KBM-7 (cell line): ENCODE measurements around the gene PIP5K1C.

Experiments used
- DNase-seq: peaks from one replicate; pipeline ENCODE4 v3.0.0-alpha.2; 2015
- in situ Hi-C: fragments of 300-500 bp; cut with MboI; formaldehyde crosslinking; loops from 2 replicates; pipeline ENCODE4 v1.14.3; 2020; ENCODE audit warnings: low sequenced_read_pairs, low pct_unique_long_range_greater_than_20kb, mixed read lengths

PIP5K1C gene

DNA sequence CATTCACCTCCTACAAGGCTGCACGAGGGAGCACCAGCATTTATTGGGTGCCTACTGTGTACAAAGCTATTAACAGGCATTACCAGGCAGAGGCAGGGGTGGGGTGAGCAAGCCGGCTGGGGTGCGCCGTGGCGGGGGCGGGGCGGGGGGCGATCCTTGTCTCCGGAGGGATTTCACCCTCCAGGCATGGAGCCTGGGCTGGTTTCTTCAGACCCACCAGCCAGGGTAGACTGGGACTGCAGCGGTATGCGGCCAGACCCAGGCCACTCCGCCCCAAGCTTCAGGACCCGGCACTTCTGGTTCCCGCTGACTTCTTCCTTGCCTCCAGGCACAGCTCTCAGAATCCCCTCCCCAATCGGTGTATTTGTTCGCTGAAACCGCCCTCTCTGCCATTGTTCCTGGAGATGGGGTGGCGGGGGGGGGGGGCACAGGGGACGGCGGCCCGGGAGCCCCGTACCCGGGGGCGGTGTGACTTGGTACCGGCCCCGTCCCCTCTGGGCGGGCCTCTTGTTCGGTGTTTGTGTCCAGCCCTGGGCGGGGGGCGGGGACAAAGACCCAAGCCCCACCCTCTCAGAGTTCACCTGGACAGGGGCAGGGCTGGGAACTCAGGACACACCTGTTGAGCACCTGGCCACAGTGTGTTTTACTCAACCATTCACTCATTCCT is 22.3 kb upstream of the PIP5K1C start:
- in situ Hi-C loops = no loop called here
- DNase-seq = no peak

DNA sequence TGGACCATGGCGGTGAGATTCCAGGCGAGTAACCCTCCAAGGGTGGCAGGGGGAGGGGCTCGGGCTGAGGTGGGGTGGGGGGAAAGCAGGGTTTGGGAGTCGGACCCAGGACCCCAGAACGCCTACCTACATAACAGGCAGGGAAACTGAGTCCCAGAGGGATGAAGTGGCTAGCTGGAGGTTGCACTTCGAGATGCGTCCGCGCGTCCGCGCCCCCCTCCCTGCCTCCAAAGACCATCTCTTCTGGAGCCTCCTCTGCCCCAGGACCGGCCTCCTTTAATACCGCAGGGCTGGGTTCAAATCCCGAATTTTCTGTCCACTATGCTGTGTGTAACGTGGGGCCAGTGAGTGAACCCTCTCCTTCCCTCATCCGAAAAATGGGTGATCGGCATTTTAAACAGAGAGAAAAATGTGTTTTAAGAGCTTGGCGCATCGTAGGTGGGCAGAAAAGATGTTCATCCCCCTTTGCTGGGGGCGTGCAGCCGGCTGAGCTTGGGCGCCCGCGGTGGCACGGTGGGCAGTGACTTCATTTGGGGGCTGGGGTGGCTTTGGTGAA is 21.7 kb upstream of the PIP5K1C start:
- in situ Hi-C loops = no loop called here

DNA sequence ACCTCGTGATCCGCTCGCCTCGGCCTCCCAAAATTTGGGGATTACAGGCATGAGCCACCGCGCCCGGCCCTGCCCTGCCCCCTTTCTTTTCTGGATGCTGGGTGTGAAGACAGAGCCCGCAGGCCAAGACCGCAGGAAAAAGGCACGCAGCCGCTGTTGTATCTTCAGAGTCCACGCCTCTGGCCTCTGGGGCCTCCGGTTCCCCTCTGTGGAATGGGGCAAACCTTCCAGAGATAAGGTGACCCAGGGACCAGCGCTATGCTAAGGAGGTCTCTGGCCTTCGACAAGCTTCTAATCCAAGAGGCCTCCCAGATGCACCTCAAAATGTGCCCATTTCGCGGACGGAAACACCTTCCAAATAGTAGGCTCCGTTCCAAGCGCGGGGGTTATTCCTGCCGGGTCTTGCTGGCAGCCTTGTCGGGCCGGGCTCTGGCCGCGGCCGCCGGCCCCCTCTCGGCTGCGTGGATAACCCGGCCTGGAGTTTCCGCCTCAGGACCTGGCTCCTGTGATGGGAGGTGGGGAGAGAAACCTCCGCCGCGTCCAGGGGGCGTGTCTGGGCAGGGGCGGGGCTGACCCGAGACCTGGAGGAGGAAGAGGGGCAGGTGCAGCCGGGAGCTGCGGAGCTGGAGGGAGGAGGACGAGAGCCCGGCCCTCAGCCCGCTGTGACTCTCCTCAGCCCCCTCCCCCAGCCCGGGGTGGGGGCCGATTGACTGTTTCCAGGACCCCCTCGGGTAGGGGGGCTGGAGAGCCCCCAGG is 21.0 kb upstream of the PIP5K1C start:
- in situ Hi-C loops = no loop called here
- DNase-seq = peak; percentile 95

More for the DNA sequence above, 21.7 kb upstream of the PIP5K1C start:
- DNase-seq = no peak

DNA sequence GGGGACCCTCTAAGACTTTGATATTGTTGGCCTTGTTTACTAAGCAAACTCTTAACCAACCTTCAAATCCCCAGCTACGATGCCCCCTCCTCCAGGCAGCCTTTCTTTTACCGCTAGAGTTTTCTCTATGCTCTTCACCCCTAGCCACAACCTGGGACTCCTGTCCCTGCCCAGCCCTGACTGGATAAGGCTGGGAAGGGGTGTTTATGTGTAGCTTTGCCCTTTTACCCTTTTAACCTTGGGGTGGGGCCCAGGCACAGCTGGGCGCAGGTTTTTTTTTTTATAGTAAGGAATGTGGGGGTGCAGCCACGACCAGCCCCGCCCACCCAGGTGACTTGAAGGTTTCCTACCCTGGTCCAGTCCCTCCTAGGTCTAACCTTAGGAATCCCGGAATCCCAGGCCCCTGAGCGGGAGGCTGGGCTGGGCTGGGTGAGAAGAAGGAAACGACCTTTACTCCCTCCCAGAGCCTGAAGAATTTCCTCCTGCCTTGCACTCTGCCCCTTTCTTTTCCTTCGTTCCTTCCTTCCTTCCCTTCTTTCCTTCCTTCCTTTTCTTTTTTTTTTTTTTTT is 20.2 kb upstream of the PIP5K1C start:
- DNase-seq = no peak

DNA sequence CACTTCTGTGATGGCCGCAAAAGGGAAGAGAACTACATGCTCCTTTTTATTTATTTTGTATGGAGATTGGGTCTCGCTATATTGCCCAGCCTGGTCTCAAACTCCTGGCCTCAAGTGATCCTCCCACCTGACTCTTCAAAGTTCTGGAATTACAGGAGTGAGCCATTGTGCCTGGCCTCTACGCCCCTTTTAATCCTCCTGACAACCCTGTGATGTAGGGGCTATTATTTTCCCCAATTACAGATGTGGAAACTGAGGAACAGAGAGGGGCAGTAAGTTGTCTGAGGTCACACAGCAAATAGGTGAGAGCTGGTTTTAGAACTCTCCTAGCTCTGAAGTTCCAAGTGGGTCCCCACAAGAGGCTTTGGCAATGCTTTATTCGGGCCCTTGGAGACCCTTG is 19.6 kb upstream of the PIP5K1C start:
- no peak for DNase-seq
- in situ Hi-C loops = no loop called here

More for the DNA sequence above, 20.2 kb upstream of the PIP5K1C start:
- in situ Hi-C loops = no loop called here

DNA sequence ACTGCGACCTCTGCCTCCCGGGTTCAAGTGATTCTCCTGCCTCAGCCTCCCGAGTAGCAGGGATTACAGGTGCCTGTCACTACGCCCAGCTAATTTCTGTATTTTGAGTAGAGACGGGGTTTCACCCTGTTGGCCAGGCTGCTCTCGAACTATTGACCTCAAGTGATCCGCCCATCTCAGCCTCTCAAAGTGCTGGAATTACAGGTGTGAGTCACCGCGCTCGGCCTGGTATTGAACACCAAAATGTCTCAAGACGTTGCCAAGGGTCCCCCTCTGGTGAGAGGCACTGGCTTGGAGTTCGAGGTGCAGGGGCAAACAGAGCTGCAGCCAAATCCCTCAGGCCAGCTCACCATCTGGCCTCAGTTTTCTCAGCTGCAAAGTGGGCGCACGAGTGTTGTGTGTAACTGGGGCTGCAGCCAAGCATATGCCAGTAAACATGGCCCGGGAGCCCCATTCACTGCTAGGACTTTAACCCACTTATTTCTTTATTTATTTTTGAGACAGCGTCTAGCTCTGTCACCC is 15.9 kb upstream of the PIP5K1C start:
- in situ Hi-C loops = no loop called here
- DNase-seq = no peak

DNA sequence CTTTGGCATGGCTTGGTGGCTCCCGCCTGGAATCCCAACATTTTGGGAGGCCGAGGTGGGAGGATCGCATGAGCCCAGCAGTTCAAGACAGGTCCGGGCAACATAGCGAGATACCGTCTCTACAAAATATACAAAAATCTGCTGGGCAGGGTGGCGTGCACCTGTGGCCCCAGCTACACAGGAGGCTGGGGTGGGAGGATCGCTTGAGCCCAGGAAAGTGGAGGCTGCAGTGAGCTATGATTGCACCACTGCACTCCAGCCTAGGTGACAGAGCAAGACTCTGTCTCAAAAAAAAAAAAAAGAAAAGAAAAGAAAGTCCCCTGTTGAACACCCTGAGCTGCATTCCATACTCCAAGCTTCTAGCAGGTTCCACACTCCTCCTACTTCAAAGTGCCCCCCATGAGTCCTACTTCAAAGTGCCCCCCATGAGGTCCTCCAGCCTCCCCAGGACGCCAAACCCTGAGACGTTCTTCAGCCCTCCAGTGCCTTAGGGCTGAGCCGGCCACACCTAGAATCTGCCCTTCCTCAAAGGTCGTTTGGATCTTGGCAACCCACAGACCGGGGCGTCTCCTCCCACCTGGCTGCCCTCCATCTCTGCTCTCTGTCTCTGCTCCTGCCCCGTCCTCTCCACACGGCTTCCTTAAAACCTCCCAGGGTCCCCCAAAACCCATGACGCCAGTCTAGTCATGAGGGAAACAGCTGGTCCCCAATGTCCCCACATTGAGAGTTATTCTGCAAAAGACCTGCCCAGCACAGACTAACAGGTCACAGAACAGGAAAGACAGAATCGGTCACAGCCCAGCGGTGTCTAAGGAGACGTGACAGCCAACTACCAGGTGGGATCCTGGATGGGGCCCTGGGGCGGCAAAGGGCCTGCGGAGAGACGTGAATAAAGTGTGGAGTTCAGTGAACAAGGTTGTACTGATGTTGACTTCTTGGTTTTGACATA is 12.7 kb upstream of the PIP5K1C start:
- DNase-seq = no peak
- in situ Hi-C loops = no loop called here

DNA sequence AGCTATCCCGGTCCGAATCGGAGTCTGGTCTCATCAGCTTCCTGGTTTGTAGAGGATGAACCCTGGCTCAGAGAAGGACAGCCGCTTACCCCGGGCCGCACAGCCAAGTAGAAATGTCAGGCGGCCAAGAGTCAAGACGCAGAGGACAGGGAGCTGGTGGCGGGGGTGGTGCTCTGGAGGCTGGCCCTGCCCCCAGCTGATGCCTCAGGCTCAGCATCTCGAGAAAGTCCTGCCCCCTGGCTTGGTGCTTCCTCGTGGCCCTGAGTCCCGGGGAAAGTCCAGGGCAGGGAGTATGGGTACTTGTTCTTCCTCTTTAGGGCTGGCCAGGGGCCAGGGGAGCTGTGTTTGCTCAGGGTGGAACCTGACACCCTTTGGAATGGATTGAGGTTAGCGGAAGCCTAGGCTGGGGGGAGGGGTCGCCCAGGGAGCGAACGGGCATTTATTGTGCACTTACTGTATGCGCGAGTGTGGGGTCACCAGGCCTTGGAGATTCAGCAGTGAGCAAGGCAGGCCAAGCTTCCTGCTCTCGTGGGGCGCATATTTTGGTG is 10.1 kb upstream of the PIP5K1C start:
- in situ Hi-C loops = no loop called here
- DNase-seq = peak; percentile 90

DNA sequence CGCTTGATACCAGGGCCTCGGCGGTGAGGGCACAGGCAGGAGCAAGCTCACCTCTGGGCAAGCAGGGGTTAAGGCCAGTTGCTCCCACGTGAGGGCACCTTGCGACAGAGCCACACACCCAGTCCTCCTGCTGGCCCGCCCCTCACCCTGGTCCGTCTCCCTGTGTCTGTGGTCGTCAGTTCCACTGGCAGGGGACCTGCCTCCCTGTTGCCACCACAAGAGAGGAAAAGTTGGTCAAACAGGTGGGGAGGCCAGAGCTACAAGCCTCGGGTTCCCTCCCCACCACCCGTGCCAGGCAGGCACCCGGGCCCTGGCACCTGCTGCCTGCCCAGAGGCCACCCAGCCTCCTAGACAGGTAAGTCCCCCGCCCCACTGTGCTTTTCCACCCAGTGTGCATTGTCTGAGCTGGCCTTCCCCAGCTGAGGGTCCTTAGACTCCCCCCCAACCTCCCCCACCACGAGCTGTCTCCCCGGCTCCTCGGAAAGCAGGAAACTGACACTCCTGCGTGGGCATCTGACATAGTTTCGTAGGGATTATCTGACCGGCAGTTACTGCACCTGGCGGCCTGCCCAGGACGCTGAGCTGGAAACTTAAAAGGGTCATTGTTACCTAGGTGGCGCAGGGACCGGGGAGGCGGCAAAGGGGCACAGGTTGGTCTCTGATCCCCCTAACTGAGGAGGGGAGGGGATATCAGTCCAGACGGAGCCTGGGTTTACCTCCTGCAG is 8.1 kb upstream of the PIP5K1C start, which contains the start of gene TJP3:
Gene TJP3, plus strand, starts transcription at position 178 of the 725 bp plus-strand sequence. CDS start 20,049 bp downstream, outside the sequence.
- in situ Hi-C loops = no loop called here

DNA sequence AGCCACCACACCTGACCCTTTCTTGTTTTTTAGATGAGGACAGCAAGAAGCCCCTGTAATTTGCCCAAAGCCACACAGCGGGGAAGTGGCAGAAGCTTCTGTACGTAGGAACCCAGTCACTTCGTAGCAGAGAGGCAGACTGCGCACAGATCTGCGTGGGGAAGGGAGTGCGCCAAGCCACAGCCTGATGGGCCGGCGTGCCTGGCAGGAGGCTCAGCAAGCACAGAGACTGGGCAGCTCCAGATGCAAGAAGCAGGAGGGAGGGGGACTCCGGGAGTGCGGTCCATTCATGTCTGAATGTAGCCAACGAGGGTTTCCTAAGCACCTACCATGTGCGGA is 7.6 kb upstream of the PIP5K1C start:
- no peak for DNase-seq
- in situ Hi-C loops = no loop called here

More for the DNA sequence above, 8.1 kb upstream of the PIP5K1C start, which contains the start of gene TJP3:
- DNase-seq = no peak

DNA sequence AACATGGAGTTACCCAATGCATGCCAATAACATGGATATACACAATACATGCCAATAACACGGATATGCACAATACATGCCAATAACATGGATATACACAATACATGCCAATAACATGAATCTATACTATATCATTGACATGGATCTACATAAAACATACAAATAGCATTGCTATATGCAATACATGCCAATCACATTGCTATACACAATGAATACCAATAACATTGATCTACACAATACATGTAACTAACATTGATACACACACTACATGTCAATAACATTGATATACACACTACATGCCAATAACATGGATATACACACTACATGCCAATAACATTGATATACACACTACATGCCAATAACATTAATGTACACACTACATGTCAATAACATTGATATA is 932 bp upstream of the PIP5K1C start:
- in situ Hi-C loops = no loop called here
- no peak for DNase-seq

DNA sequence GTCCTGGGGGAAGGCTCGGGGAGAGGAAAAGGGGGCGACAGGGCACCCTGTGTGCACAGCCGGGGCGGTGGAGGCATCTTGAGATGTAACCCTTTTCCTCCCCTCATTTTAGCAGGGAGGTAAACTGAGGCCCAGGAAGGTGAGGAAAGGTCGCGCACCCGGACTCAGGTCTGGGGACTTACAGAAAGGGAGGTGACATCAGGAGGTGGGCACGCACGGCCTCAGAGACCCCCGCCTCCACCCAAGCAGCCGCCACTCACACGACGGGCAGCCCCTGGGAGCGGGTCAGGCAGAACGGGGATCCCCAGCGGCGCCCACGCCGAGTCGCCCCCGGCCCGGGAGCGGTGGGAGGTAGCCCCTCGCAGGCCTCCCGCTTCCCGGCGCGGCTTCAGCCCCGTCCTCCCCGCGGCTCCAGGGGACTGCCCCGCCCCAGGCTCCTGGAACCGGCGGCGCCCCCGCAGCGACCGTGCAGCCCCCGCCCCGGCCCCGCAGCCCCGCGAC is 477 bp downstream of the PIP5K1C start:
- in situ Hi-C loops = no loop called here
- DNase-seq = no peak

DNA sequence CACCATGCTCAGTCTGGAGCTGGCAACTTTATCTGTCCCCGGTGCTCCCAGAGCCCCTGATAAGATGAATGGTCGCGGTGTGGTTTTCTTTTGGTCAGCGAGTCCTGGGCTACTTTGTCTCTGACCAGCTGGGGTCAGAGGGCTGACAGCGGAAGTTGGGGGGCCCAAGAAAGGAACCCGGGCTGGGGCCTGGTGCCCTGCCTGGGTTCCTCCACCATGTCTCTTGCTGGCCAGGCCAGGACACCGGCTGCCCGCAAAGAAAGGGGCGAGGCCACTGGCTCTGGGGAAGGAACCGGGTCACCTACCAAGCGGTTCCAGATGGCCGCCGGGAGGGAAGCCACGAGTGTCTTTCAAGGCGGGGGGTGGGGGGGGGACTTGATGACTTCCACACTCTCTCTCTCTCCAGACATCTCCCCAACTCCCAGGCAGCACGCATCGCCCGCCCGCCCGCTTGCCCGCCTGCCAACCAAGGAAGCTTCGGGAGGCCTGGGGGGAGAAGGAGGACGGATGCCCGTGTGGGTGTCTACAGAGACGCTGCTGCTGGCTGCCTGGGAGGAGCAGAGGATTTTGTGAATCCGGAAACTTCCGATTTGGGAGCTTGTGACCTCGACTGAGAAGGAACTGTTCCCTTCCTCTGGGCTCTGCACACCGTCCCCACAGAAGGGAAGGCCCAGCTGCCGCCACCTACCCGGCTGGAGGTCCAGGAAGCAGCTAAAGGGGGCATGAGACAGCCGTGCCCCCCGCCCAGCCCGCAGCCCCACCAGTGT is 1.1 kb downstream of the PIP5K1C start:
- DNase-seq = peak; percentile 61
- in situ Hi-C loops = no loop called here

DNA sequence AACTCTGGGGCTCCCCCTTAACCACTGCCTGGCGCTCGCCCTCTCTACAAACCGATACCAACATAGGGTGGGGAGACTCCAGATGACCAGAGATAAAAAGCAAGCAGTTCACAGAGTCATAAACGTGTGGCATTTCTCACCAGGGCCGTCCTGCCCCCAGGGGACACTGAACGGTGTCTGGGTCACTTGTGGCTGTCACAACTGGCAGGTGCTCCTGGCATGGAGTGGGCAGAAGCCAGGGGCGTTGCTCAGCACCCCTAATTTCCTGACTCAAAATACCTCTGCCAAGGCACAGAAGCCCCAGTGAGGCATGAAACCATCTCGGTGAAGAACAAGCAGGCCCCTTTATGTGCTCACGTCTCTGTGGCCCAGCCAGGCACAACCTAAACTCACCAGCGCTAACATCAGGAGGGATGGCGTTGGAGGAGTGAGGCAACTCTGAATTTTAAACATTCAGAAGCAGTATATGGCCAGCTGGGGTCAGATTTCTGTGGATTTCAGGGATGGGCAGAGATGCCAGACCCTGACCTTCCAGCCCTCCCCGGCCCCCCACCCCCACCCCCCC is 1.8 kb downstream of the PIP5K1C start:
- DNase-seq = no peak
- in situ Hi-C loops = no loop called here

DNA sequence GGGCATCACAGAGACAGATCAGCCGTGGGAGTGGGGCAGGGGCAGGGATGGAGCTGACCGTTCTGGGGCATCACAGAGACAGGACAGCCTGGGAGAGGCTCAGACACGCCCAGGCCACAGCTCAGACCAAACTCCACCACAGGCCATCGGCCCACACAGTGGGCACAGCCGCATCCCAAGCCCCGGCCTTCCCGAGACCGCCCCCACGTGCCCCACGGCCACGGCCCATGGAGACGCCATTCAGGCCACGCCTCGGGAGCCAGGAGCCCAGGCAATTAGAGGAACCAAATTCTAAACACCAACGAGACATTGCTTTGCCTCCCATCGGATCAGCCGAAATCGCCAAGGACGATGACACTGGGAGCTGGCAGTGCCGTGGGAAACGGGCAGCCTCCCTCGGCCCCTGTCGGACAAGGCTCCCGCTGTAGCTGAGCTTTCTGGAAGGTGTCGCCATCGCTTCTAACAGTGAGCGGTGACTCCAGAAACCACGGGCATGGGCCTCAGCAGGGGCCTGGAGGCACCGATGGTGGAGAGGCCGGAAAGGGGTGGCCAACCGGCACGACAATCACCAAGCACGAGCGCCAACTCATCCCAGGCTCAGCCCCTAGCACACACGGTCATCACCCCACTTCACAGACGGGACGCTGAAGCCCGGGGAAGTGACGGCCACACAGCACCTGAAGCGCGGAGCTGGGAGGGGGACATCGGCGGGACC is 2.4 kb downstream of the PIP5K1C start:
- DNase-seq = no peak
- in situ Hi-C loops = no loop called here

DNA sequence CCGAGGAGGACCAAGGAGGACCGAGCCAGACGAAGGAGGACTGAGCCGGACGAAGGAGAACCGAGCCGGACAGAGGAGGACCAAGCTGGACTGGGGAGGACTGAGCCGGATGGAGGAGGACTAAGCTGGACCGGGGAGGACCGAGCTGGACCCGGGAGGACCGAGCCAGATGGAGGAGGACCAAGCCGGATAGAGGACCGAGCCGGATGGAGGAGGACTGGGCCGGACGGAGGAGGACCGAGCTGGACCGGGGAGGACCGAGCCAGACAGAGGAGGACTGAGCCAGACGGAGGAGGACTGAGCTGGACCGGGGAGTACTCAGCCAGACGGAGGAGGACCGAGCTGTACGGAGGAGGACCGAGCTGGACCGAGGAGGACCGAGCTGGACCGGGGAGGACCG is 3.2 kb downstream of the PIP5K1C start:
- in situ Hi-C loops = no loop called here
- no peak for DNase-seq
